K562 (cell line): ENCODE results near the gene SMS.

ENCODE experiments used
- ATF6 ChIP-seq: sonication (generic); formaldehyde crosslinking; IDR thresholded peaks from 2 replicates; pipeline ENCODE4 v1.4.0; 2020; ENCODE audit warnings: mild to moderate bottlenecking, missing genetic modification reagents
- CTCF ChIP-seq, 3 experiments: IDR thresholded peaks in 2 of 3; conservative IDR thresholded peaks in 1 of 3; 2 replicates each; pipeline ENCODE4 v1.5.1; 2011 to 2012; ENCODE audit warnings: low read length in 3 of 3, mild to moderate bottlenecking in 3 of 3, control low read depth in 2 of 3, improper control_type of control experiment in 1 of 3, inconsistent platforms in 1 of 3, low read depth in 1 of 3, mixed read lengths in 1 of 3, moderate library complexity in 1 of 3; ENCODE audit not compliant: insufficient read depth in 2 of 3
- DPF2 ChIP-seq: fragments of 450-650 bp; IDR thresholded peaks from 2 replicates; pipeline ENCODE4 v1.6.1; 2016
- EP300 ChIP-seq: IDR thresholded peaks from 2 replicates; pipeline ENCODE4 v1.6.1; 2012; ENCODE audit warnings: low read length, improper control_type of control experiment
- EZH2 ChIP-seq: IDR thresholded peaks from 2 replicates; pipeline ENCODE4 v1.6.1; 2012; ENCODE audit warnings: low read depth, mild to moderate bottlenecking, inconsistent platforms, low read length, borderline replicate concordance
- MNT ChIP-seq, 2 experiments: fragments of 450-650 bp; conservative IDR thresholded peaks; 2 replicates each; pipeline ENCODE4 v1.6.1; 2017; ENCODE audit warnings: mild to moderate bottlenecking in 2 of 2, moderate library complexity in 2 of 2
- NFYB ChIP-seq: IDR thresholded peaks from 2 replicates; pipeline ENCODE4 v1.6.1; 2011; ENCODE audit warnings: mild to moderate bottlenecking, moderate library complexity; ENCODE audit not compliant: insufficient read length; ENCODE audit errors: extremely low read depth
- POLR2A ChIP-seq: fragments of 450-650 bp; conservative IDR thresholded peaks from 2 replicates; pipeline ENCODE4 v1.6.1; 2016
- POLR2AphosphoS2 ChIP-seq: IDR thresholded peaks from 2 replicates; pipeline ENCODE4 v1.6.1; 2012; ENCODE audit warnings: low read length, improper control_type of control experiment
- PTRF ChIP-seq: fragments of 450-650 bp; IDR thresholded peaks from 2 replicates; pipeline ENCODE4 v1.6.1; 2016; ENCODE audit warnings: mild to moderate bottlenecking, missing genetic modification characterization, missing compliant biosample characterization
- RNF2 ChIP-seq: sonication (generic); IDR thresholded peaks from 2 replicates; pipeline ENCODE4 v1.6.1; 2016
- SP2 ChIP-seq: IDR thresholded peaks from 2 replicates; pipeline ENCODE4 v1.6.1; 2011; ENCODE audit warnings: mild to moderate bottlenecking, low read depth, low read length, moderate library complexity; ENCODE audit not compliant: poor library complexity, severe bottlenecking; ENCODE audit errors: extremely low read depth
- ZFPM2 ChIP-seq: fragments of 250-450 bp; sonication (Bioruptor Pico); IDR thresholded peaks from 2 replicates; pipeline ENCODE4 v1.5.1; 2022; ENCODE audit warnings: mild to moderate bottlenecking
- ZKSCAN1 ChIP-seq: fragments of 150-350 bp; IDR thresholded peaks from 2 replicates; pipeline ENCODE4 v1.6.1; 2016; ENCODE audit warnings: low read depth, low read length

GRCh38 chrX:21955403-21956189 is 15.1 kb downstream of the SMS start:
- TF ChIP-seq POLR2AphosphoS2 (no peak), RNF2 (no peak), EP300 (no peak), EZH2 (no peak), SP2 (no peak), ATF6 (CRISPR knock-in tag) (no peak), NFYB (no peak), ZKSCAN1 (no peak), MNT (conservative IDR thresholded peaks at IDR 0.05) (no peak), DPF2 (no peak), CTCF (IDR thresholded peaks at IDR 0.05 in 2 of 3, conservative IDR thresholded peaks at IDR 0.05 in 1 of 3; ENCODE audit: insufficient read depth in 2 of 3, low read depth in 1 of 3, low read length in 3 of 3) (no peak), POLR2A (no peak), ZFPM2 (CRISPR knock-in tag) (no peak), PTRF (tag) (no peak)
